ENCODE results near the gene OR4D1.

OR4D1 gene

DNA sequence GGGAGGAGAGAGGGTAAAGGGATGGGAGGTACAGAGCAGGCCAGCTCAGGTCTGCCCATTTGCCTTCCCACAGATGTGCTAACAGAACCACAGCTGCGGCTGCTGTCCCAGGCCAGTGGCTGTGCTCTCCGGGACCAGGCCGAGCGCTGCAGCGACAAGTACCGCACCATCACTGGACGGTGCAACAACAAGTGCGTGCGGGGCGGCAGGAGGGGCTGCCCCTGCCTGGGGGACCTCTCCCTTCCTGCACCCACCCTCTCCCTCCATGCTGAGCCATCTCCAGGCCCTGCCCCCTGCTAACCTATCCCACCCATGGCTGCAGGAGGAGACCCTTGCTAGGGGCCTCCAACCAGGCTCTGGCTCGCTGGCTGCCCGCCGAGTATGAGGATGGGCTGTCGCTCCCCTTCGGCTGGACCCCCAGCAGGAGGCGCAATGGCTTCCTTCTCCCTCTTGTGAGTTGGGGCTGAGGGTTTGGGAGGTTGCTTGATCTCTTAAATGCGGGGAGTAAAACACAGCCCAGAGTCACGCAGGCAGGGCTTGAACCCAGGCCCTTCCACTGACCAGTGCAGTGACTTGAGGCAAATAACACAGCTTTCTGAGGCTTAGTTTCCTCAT, 45.6 kb downstream of the OR4D1 start:
- no peak for DNase-seq (ENCODE audit: low read depth in 2 of 2)

DNA sequence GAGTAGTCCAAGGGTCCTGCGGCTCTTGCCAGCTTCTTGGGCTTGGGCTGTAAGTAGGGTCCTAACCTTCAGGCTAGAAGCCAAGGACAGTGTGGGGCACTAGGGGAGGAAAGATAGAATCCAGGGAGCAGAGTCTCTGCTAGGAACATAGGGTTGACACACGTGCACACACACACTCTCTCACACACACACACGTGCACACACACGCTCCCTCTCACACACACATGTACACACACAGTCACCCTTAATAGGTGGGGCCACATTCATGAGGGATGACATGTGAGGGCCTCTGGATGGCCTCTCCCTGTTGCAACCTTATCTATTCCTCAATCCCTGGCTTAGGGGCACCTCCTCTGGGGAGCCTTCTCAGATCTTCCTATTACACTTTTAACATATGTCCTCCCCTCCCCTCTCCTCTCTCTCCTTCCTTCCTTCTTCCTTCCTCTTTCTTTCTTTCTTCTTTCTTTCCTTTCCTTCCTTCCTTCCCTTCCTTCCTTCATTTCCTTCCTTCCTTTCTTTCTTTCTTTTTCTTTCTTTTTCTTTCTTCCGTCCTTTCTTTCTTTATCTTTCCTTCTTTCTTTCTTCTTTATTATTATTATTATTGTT, 47.4 kb downstream of the OR4D1 start:
- no peak for DNase-seq (ENCODE audit: low read depth in 2 of 2)

DNA sequence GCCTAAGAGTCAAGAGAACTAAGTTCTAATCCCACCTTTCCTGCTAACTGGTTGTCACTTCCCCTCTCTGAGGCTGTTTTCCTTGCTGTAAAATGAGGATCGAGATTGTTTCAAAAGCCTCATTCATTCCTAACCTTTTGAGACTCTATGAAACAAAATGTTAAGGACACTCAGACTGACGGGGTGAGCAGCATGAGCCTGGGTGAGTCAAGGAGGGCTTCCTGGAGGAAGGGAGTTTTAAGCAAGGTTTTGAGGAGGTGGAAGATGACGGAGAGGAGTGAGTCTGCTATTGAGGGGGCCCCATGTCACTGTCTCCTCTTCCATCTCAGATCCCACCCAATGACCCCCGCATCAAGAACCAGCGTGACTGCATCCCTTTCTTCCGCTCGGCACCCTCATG, 48.4 kb downstream of the OR4D1 start:
- DNase-seq (ENCODE audit: low read depth in 2 of 2), result no peak

DNA sequence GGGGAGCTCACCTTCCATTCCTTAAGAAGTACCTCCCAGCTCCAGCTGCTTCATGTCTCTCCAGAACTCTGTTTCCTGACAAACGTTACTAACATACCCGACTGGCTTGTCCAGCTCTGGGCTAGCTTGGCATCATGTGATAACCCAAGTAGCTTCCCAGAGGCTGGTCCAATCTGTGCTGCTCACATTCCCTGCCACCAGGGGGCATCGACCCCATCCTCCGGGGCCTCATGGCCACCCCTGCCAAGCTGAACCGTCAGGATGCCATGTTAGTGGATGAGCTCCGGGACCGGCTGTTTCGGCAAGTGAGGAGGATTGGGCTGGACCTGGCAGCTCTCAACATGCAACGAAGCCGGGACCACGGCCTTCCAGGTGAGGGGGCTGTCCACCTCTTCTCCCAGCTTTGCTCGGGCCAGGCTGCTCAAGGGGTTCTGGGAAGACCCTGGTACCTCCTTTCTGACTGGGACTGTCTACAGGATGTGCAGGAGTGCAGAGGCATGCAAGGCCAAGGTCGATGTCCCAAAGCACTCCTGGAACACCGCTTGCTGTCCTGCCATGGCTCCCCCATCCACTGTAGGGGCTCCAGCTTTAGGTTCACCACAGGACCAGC, 51.9 kb downstream of the OR4D1 start:
- peak; percentile 31 to 48 for DNase-seq (ENCODE audit: low read depth in 2 of 2)

DNA sequence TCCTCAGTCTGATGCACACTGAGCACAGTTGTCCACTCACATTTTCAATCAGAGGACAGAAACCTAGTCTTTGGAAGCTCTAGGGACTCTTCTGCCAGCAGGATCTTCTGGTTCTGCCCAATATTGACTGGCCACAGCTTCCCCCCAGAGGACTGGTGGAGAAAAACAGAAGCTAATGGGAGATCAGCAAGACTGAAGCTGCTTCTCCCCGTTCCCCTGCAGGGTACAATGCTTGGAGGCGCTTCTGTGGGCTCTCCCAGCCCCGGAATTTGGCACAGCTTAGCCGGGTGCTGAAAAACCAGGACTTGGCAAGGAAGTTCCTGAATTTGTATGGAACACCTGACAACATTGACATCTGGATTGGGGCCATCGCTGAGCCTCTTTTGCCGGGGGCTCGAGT, 54.7 kb downstream of the OR4D1 start:
- no peak for DNase-seq (ENCODE audit: low read depth in 2 of 2)

DNA sequence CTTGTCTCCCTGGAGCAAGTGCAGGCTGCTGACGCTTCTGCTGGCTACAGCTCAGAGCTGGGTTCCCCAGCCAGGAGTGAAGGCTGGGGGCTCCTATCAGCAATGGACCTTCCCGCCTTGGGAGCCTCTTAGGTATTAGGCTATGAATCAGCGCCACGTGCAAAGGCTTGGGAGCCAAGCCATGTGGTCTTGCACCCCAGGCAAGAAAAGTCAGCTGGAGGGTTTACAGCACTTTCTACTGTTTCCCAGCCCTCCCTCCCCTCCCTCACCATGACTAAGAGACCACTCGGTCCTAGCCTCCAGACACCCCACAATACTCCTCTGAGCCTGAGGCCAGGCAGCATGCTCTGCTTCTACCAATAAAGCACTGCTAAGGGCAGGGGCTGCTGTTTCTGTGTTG, 56.6 kb downstream of the OR4D1 start:
- no peak for DNase-seq (ENCODE audit: low read depth in 2 of 2)

DNA sequence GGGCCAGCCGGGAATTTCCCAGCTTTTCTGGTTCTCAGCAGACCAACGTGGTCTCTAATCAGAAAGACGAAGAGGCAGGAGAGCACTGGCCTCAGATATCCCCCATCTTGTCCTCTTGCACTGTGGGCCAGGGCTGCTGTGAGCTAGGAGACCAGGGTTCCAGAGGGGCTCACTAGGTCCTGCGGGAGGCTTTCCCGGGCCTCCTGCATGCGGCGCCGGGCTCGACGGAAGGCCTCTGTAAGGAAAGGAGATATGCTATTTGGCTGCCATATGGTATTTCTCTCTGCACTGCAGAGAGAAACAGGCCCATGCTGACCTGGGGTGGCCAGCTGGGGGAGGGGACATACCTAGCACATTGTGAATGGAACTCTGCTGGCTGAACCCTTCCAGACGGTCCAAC, 57.8 kb downstream of the OR4D1 start:
- DNase-seq (ENCODE audit: low read depth in 2 of 2), result no peak

DNA sequence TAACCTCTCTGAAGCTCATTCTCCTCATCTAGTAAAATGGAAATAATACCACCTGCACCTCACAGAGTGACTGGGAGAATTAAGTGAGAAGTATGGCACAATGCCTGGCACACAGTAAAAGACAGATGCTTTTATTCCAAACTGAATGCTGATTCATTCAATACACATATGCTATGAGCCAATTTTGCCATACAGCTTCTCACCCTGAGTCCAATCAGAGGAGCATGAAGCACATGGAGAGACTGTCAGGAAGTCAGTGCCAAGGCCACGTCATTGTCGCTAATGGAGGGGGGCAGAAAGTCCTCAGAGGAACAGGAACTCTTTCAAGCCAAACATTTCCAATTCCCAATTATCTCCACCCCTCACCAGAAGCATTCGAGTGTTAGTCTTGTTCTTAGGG, 59.3 kb downstream of the OR4D1 start:
- DNase-seq (ENCODE audit: low read depth in 2 of 2), result no peak

DNA sequence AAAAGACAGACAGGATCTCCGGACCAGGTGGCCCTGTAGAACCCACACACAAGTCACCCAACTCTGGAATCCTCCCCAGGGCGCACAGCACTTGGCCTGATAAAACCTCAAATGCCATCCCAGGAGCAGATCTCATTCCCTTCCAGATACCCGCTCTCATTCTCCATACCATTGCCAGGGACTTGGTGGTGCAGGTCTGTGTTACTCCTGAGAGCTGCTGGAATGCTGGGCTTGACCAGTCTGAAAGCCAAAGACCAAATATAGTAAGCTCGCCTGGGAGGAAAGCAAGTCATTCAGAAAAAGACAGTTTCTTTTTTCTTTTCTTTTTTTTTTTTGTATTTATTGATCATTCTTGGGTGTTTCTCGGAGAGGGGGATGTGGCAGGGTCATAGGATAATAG, 60.2 kb downstream of the OR4D1 start:
- DNase-seq (ENCODE audit: low read depth in 2 of 2), result no peak

Data from activated CD4-positive, alpha-beta T cell treated with anti-CD3 and anti-CD28 coated beads for 24 hours (primary cell).